Chondrocyte (in vitro differentiated cells): Measurements from ENCODE around the gene QSER1. TPM values are rescaled to one million over a fixed set of nuclear protein-coding genes. Genes with fewer than 3 reads are reported as not detected.

Experiments used
- DNase-seq: peaks from one replicate; pipeline ENCODE4 v3.0.0; 2021; ENCODE audit warnings: mixed read lengths, low spot score
- H3K27ac Mint-ChIP-seq: one replicate; pipeline ENCODE4 v1.8.0; 2021; ENCODE audit warnings: mild to moderate bottlenecking, moderate library complexity, mixed read lengths; ENCODE audit not compliant: unreplicated experiment
- H3K27me3 Mint-ChIP-seq: 2 replicates; pipeline ENCODE4 v1.8.0; 2021; ENCODE audit warnings: low read depth, mixed read lengths
- H3K36me3 Mint-ChIP-seq: 2 replicates; pipeline ENCODE4 v1.8.0; 2021; ENCODE audit warnings: low read depth, mixed read lengths
- H3K4me1 Mint-ChIP-seq: 2 replicates; pipeline ENCODE4 v1.8.0; 2021; ENCODE audit warnings: low read depth, mild to moderate bottlenecking, mixed read lengths
- H3K4me3 Mint-ChIP-seq: one replicate; pipeline ENCODE4 v1.8.0; 2021; ENCODE audit warnings: mild to moderate bottlenecking, moderate library complexity, mixed read lengths; ENCODE audit not compliant: unreplicated experiment
- H3K9me3 Mint-ChIP-seq: 2 replicates; pipeline ENCODE4 v1.8.0; 2021; ENCODE audit warnings: low read depth, mixed read lengths
- total RNA-seq: library from RNA; stranded (reverse); gene quantifications from 3 replicates; pipeline ENCODE4 v1.2.1, GENCODE V29; 2021
- TF ChIP-seq, protein P1 (sequence below): fragments of 200-600 bp; sonication (generic); IDR thresholded peaks from 2 replicates; pipeline ENCODE4 v1.5.0; 2021; ENCODE audit warnings: antibody characterized with exemption, mild to moderate bottlenecking, moderate library complexity

Gene QSER1
- total RNA-seq, 1 donor from 2014 or later = 19.9 TPM

DNA sequence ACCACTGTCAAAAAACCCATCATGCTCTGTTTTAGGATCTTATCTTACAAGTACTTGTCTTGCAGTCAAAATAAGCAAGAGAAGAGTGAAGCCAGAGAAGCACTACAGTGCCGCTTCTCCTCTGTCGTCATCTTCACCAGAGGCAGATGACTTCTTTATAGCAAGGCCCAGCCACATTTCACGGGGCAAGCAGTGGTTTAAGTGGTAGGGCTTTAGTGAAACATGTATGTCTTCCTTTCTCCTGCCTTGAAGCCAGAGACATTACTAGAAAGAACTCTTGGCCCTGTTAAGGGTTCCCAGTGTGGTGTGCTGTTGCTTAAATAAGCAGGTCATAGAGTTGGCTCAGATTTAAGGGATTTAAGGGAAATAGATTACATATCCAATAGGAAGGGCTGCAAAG, 80.2 kb downstream of the QSER1 start:
- no peak for DNase-seq
- H3K36me3 Mint-ChIP-seq = peaks cover 8% of the 10 kb centered on the region
- peaks cover 1% of the 10 kb centered on the region for H3K4me1 Mint-ChIP-seq
- no peak overlapping the region for H3K27ac Mint-ChIP-seq
- TF ChIP-seq, protein P1, sequence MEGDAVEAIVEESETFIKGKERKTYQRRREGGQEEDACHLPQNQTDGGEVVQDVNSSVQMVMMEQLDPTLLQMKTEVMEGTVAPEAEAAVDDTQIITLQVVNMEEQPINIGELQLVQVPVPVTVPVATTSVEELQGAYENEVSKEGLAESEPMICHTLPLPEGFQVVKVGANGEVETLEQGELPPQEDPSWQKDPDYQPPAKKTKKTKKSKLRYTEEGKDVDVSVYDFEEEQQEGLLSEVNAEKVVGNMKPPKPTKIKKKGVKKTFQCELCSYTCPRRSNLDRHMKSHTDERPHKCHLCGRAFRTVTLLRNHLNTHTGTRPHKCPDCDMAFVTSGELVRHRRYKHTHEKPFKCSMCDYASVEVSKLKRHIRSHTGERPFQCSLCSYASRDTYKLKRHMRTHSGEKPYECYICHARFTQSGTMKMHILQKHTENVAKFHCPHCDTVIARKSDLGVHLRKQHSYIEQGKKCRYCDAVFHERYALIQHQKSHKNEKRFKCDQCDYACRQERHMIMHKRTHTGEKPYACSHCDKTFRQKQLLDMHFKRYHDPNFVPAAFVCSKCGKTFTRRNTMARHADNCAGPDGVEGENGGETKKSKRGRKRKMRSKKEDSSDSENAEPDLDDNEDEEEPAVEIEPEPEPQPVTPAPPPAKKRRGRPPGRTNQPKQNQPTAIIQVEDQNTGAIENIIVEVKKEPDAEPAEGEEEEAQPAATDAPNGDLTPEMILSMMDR = no peak
- no peaks in the 10 kb centered on the region for H3K9me3 Mint-ChIP-seq
- no peaks in the 10 kb centered on the region for H3K27me3 Mint-ChIP-seq
- H3K4me3 Mint-ChIP-seq = no peak overlapping the region

DNA sequence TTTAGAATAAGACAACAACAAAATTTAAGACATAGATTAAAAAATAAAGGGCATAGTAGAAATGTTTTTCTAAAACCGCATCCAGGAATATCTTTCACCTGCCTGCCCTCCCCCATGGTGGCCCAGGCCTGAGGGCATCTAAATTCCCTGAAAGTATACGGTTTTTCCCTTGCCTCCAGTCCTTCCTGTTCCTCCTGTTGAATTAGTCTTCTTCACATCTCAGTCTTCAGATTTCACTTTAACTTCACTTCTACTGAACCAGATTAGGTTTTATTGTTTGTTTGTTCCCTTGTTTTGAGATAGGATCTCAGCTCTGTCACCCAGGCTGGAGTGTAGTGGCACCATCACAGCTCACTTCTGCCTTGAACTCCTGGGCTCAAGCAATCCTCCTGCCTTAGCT, 90.0 kb downstream of the QSER1 start:
- Mint-ChIP-seq H3K27me3 (no peaks in the 10 kb centered on the region), H3K4me1 (peaks cover 8% of the 10 kb centered on the region), H3K4me3 (no peak overlapping the region), H3K27ac (no peak overlapping the region), H3K9me3 (no peaks in the 10 kb centered on the region), H3K36me3 (peaks cover 1% of the 10 kb centered on the region)
- DNase-seq = no peak
- TF ChIP-seq, protein P1 = no peak

DNA sequence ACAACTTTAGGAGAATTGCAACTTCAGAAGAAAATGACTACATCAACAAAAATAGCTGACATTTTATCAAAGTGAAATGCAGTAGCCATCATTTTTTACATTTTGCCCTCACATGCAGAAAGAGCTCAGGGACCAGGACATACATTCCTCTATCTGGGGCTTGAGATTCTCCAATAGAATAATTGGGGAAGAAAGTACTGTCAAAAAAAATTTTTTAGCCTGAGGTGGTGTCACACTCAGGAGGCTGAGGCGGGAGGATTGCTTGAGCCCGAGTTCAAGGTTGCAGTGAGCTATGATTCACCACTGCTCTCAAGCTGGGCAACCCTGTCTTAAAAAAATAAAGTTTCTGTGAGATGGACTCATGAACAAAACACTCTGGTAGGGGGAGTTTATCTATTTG, 90.9 kb downstream of the QSER1 start:
- Mint-ChIP-seq H3K27ac (no peak overlapping the region), H3K27me3 (no peaks in the 10 kb centered on the region), H3K36me3 (no peaks in the 10 kb centered on the region), H3K4me3 (no peak overlapping the region), H3K9me3 (peaks cover 4% of the 10 kb centered on the region), H3K4me1 (peaks cover 8% of the 10 kb centered on the region)
- TF ChIP-seq, protein P1 = no peak
- no peak for DNase-seq

GRCh38 chr11:32985600-32985999, 93.0 kb downstream of the QSER1 start:
- Mint-ChIP-seq H3K36me3 (no peaks in the 10 kb centered on the region), H3K4me3 (no peak overlapping the region), H3K9me3 (peaks cover 8% of the 10 kb centered on the region), H3K27me3 (no peaks in the 10 kb centered on the region), H3K4me1 (peaks cover 8% of the 10 kb centered on the region), H3K27ac (no peak overlapping the region)
- no peak for DNase-seq
- TF ChIP-seq, protein P1 = no peak

GRCh38 chr11:32987851-32988250, 95.2 kb downstream of the QSER1 start:
- peaks cover 5% of the 10 kb centered on the region for H3K36me3 Mint-ChIP-seq
- no peak overlapping the region for H3K27ac Mint-ChIP-seq
- TF ChIP-seq, protein P1 = no peak
- peaks cover 8% of the 10 kb centered on the region for H3K4me1 Mint-ChIP-seq
- H3K9me3 Mint-ChIP-seq = peaks cover 21% of the 10 kb centered on the region
- H3K4me3 Mint-ChIP-seq = no peak overlapping the region
- H3K27me3 Mint-ChIP-seq = no peaks in the 10 kb centered on the region
- DNase-seq = no peak
